ENCODE measurements around the gene EVI5.

The EVI5 gene

GRCh38 chr1:92481971-92482664, 302.8 kb downstream of the EVI5 start:
- DNase-seq = no peak

- no peak for DNase-seq
These were observed 303.3 kb downstream of the EVI5 start for GRCh38 chr1:92481599-92481925.

DNA sequence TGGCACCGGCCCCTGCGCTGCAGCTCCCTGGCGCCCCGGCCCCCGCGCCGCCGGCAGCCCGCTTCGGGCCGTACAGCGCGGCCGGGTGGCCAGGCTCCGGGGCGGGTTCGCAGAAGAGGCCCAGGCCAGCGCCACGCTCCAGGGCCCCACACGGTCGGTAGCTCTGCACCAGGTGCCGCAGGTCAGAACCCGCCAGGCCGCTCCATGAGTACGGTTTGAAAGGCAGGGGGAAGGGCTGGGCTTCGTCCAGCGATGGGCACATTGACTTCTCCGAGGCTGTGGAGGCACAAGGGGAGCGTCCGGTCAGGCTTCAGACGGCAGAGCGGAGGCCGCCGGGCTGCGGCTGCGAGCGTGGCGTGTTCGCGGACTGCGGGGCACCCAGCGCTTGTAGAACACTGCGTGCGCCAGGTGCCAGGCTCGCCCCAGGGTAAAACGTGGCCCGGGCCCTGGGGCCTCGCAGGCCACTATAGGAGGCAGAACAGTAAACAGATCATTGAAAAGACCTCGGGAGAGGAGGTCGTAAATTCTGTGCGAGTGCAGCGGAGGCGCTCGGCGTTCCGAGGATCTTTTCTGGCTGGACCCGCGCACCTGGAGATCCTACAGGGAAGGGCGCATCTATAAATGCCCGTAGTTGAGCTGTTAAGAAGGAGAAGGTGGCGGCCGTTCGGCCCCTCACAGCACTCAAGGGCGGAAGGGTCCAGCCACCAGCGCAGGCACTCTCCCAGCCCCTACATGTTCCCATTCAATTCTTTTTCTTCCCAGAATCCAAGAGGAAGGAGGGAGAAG, 303.9 kb downstream of the EVI5 start:
- no peak for DNase-seq

GRCh38 chr1:92480200-92480812, 304.6 kb downstream of the EVI5 start:
- no peak for DNase-seq

GRCh38 chr1:92479587-92479986, 305.3 kb downstream of the EVI5 start:
- no peak for DNase-seq

GRCh38 chr1:92478393-92478792, 306.5 kb downstream of the EVI5 start:
- DNase-seq = no peak

DNA sequence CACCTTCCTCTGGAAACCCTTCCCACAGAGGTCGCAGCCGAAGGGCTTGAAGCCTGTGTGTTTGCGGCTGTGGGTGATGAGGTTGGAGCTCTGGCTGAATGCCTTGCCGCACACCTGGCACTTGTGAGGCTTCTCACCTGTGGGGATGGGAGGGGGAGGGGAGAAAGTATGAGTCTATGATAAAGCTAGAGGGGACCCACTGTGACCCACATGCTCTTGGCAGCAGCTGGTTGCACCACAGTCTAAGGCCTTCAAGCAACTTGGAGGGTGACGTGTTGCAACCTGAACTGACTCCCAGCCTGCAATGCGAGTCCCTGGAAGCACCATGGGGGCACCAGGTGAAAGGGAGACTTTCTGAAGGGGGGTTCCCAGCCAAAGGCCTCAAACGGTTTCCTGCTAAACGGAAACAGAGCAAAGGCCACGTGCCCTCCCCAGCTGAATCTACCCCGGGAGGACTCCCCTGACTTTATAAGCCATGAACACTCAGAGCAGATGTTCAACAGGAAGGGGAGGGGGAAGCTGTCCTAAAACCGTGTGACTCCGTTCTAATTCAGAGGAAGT, 308.8 kb downstream of the EVI5 start:
- DNase-seq = no peak

- no peak for DNase-seq
These were observed 309.9 kb downstream of the EVI5 start for GRCh38 chr1:92475029-92475428.

GRCh38 chr1:92473781-92474495, 311.0 kb downstream of the EVI5 start:
- DNase-seq = no peak

DNA sequence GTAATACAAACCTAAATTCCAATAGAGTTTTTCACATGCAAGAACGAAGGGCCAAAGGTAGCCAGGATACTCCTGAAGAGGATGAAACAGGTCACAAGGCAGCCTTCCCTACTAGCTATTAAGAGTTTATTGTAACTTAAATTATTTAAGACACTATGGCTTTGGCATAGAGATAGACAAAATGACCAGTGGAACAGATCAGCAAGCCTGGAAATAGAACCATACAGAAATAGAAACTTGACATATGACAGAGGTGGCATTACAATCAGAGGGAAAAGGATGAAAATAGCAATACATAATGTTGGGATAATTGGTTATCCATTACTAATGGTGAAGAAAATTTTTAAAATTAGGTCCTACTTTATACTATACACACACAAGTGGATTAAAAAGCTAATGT, 314.7 kb downstream of the EVI5 start:
- no peak for DNase-seq

GRCh38 chr1:92466683-92467352, 318.1 kb downstream of the EVI5 start:
- DNase-seq = no peak

DNA sequence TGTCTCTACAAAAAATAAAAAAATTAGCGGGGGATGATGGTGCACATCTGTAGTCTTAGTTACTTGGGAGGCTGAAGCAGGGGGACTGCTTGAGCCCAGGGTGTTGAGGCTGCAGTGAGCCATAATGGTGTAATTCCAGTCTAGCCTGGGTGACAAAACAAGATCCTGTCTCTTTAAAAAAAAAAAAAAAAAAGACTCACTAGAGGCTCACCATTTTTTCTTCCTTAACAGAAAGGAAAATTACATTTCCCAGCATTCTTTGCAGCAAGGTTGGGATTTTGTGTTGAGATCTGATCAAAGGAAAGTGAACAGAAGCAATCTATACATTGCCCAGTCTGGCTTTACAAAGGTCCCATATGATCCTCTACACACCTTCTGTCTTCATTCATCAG, 319.7 kb downstream of the EVI5 start:
- DNase-seq = no peak

DNA sequence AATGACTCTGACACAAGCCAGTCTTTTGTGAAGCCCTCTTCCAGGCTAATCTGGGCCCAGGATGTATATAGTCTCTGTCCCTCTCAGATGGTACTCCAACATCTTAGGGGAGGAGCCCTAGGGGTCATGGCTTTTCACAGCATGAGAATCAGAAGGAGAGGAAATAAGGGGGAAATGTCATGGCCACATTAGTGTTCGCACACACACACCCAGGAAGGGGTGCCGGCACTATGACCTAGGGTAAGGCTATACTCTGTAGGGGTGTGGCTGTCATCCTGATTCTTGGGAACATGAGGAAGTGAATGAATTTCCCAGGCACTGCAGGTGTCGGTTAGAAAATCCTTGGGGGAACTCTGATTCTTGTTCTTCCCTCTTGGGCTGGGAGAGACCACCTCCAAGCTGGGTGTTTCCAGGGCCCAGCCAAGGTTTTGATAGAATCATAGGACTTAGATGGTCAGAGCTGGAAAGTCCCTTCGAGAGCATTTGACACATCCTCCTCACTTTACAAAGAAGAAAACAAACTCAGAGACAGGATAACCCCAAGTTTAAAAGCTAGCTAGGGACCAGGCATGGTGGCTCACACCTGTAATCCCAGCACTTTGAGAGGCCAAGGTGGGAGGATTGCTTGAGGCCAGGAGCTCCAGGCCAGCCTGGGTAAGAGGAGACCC, 320.2 kb downstream of the EVI5 start:
- DNase-seq = no peak

GRCh38 chr1:92461364-92462097, 323.4 kb downstream of the EVI5 start:
- DNase-seq = no peak

- no peak for DNase-seq
These were observed 325.0 kb downstream of the EVI5 start for GRCh38 chr1:92459871-92460320.
